NCI-H526 (cell line): ENCODE measurements around the gene NBEA.
A peak's percentile ranks its signal among the peaks of the same experiment; 100 is the strongest.
"Not testable (repeated sequence)": the region's sequence is repeated elsewhere in the genome, so short reads cannot be mapped to it uniquely, and the experiment has no call there.

Experiments
- DNase-seq, 2 experiments: peaks; one replicate each; lab custom pipeline; 2025; lab: John Stamatoyannopoulos, UW

NBEA gene

GRCh38 chr13:35387682-35388250 is 445.7 kb downstream of the NBEA start:
- no peak for DNase-seq

DNA sequence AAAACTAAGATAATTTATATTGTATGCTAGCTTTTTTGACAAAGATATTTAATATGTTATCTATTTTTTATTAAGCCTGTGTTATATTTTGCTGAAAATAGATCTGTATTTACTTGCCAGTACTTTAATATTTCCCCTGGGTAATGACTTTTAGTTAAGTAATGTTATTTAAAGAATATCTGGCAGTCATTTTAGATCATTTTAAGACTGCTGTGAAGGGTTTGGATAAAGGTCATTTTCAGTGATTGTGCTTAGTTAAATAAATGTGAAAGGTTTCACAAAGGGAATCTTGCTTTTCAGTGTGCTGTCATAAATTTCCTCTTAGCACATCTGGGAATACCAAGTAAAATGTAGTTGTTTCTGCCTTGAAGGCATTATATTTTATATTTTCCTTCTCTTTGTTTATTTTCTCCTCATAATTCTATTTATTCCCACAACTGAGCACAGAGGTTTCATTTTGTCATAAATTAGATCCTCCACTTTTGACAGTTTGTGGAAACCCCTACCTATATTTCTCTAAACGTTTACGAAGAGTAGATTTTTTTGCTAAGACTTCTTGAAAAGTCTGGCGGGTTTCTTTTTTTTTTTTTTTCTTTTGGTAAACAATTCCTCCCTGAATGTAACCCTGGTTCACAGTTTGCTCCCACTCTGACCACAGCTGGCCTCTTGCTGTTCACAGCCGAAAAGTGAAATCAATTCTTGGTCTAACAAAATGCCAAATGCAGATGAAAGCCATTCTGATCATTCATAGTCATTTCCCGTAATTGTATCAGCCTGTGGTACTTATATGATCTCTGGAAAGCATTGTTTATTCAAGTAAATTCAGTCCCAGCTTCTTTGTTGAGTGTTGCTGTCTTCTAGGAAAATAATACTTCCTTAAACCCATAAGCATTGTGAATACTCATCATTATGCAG is 446.6 kb downstream of the NBEA start:
- peak in 1 of 2 experiments; percentile 15 for DNase-seq

DNA sequence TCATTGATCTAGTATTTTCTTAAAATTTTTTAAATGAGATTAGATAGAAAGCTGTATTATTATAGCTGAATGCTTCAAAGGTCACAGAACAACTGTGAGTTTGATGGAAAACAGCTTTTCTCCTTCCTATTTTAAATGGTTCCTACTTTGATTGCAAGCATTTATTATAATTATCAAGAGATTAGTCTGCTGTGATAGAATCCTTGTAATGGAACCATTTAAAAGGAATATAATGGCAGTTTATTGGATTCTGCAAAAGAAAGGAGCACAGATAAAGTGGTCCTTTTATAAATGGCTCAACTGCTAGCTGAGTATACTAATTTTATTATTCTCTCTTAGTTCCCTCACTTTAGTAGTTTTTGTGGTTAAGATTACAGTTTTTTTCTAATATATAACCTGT is 447.5 kb downstream of the NBEA start:
- DNase-seq: no peak

- no peak for DNase-seq
Observed at GRCh38 chr13:35392768-35393167, 450.7 kb downstream of the NBEA start.

GRCh38 chr13:35393886-35394285 is 451.8 kb downstream of the NBEA start:
- DNase-seq: no peak

GRCh38 chr13:35408285-35408684 is 466.2 kb downstream of the NBEA start:
- DNase-seq: not testable (repeated sequence)

DNA sequence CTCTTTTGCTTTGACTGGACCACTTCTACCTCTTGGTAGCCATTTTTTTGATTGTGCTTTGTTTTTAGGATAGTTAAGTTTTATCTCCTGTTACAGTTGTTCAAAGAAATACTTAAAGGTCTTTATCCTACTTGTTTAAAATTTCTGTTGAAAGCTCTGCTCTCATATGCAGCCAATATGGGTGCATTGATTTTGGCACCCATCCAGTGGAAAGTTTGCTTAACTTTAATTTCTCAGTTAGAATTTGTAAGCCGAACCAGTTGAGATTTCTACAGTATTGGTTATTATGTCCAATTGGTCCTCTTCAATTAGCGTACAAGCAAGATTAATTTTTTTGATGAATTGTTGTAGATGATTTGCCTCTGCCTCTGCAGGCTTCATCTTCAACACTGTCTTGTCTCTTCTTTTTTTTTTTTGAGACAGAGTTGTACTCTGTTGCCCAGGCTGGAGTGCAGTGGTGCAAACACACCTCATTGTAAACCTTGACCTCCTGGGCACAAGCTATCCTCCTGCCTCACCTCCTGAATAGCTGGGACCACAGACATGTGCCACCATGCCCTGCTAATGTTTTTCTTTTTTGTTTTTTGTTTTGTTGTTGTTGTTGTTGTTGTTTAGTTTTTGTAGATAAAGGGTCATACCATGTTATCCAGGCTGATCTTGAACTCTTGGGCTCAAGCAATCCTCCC is 469.1 kb downstream of the NBEA start:
- DNase-seq: no peak

DNA sequence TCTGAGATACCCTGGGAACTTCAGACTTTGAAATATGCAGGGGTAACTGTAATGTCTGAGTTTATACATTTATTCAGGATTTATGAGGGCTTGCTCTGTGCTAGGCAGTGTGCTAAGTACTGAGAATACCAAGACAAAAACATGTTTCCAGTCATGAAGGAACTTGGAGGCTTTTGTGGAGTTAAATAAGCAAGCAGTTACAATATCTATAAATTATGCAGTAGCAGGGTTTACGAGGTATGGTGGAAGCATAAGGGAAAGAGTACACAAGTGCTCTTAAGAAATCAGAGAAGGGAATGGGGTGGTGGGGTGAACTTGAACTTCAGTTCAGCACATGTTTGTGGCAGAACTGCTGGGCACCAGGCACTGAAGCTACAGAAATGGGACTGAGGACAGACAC is 506.4 kb downstream of the NBEA start:
- DNase-seq: no peak

GRCh38 chr13:35449821-35450220 is 507.8 kb downstream of the NBEA start:
- no peak for DNase-seq

GRCh38 chr13:35455022-35455421 is 513.0 kb downstream of the NBEA start:
- DNase-seq: no peak

- no peak for DNase-seq
Observed at GRCh38 chr13:35457258-35457657, 515.2 kb downstream of the NBEA start.

GRCh38 chr13:35460061-35460460 is 518.0 kb downstream of the NBEA start:
- DNase-seq: no peak

GRCh38 chr13:35465371-35465770 is 523.3 kb downstream of the NBEA start:
- DNase-seq: no peak

DNA sequence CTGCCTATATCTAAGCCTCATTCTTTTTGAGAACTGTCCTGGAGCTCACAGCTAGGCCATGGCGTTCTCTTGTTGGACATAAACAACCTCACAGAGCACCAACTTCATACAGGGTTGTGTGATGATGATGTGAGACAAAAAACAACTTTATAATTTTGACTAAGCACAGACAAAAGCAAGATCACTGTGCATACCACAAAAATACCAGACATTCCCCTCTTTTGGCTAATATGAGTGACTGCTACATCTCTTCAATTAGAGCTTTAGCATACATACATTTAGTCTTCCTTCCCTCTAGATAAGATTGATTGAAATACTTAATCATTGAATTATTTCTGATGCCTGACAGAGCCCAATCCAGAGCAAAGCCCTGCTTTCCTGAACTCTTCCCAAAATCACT is 526.1 kb downstream of the NBEA start:
- DNase-seq: no peak

GRCh38 chr13:35469806-35470525 is 527.9 kb downstream of the NBEA start:
- no peak for DNase-seq

GRCh38 chr13:35470671-35471661 is 528.9 kb downstream of the NBEA start:
- DNase-seq: no peak

DNA sequence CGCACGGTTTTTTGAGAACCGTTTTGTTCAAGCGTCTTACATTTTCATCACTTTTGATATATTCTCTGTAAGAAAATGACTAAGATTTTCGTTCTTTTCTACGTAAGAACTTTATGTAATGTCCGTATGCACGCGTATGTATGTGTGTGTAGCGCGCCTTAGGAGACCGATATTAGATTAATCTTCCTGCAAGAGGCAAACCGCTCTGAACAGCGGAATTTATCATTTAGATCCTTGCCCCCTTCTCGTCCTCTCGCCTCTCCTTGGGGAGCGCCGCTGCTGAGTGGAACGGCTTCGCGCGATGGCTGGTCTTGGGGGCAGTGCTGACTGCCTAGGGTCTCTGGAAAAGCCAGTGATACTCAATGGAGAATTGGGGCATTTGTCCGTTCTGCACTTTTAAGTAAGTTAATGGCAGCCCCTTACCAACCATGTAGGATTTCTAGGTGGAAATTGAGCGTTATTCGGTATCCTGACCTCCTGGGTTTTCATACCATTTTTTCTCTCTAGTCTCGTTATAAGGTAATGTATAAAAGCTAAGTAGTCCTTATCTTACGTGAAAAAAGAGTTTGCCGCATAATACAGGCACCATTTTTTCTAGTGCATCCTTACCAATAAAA is 529.7 kb downstream of the NBEA start:
- DNase-seq: no peak

DNA sequence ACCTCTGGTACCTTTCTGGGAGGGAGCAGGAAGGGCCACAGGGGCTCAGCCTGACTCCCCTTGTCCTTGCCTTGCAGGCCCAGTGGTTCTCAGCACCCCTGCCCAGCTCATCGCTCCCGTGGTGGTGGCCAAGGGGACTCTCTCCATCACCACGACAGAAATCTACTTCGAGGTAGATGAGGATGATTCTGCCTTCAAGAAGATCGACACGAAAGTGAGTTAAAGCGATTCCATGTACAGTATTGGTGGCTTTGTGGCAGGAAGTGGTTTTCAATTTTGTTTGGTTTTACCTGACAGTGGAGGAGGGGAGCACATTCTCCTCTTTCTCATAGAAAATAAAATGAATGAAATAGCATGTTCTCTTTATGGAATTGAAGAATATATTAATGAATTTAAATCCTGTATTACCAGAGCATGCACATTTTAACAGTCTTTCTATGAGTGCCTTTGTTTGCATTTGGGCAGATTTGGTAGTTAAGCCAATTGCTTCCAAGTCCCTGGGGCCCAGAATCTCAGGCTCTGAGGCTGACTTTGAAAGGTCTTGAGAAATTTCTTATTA is 530.3 kb downstream of the NBEA start:
- DNase-seq: no peak

GRCh38 chr13:35473206-35473775 is 531.2 kb downstream of the NBEA start:
- DNase-seq: no peak

- DNase-seq: no peak
Observed at GRCh38 chr13:35473802-35474201, 531.7 kb downstream of the NBEA start.
